GM12873 (cell line): ENCODE measurements around the gene TGFB1I1.

Experiments
- CTCF ChIP-seq: IDR thresholded peaks from 2 replicates; pipeline ENCODE4 v1.5.1; 2012; ENCODE audit warnings: low read depth, mild to moderate bottlenecking, moderate library complexity, low read length, control low read depth; ENCODE audit not compliant: insufficient read depth; ENCODE audit errors: missing control alignments

The TGFB1I1 gene

GRCh38 chr16:31456988-31457360, 15.0 kb upstream of the TGFB1I1 start:
- TF ChIP-seq CTCF, result no peak

GRCh38 chr16:31458073-31458843, 13.7 kb upstream of the TGFB1I1 start:
- peak; percentile 42 for TF ChIP-seq CTCF

- TF ChIP-seq CTCF, result peak; percentile 63
Observed at GRCh38 chr16:31458844-31459686, 12.9 kb upstream of the TGFB1I1 start, which contains the start of gene ARMC5. Gene ARMC5, plus strand, starts transcription at chr16:31459501. Its CDS starts 24 bp downstream, at chr16:31459525.

- TF ChIP-seq CTCF, result no peak
Observed at GRCh38 chr16:31459687-31460581, 12.0 kb upstream of the TGFB1I1 start.

DNA sequence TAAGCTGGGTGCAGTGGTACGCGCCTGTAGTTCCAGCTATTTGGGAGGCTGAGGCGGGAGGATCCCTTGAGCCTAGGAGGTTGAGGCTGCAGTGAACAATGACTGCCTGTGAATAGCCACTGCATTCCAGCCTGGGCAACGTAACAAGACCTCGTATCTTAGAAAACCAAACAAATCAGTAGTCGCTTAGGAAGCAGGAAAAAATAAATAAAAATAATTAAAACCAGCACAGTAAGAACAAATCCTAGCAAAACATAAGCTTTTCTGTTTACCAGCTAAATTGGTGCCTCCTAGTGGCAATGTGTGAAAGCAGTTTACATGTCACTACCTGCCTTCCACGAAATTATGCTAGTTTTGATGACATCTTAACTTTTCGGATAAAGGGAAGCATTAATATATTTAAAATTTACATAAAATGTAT, 11.4 kb upstream of the TGFB1I1 start:
- TF ChIP-seq CTCF, result peak; percentile 67

GRCh38 chr16:31461201-31461920, 10.6 kb upstream of the TGFB1I1 start:
- TF ChIP-seq CTCF, result no peak
